ENCODE measurements around the gene CUX1.

The CUX1 gene

DNA sequence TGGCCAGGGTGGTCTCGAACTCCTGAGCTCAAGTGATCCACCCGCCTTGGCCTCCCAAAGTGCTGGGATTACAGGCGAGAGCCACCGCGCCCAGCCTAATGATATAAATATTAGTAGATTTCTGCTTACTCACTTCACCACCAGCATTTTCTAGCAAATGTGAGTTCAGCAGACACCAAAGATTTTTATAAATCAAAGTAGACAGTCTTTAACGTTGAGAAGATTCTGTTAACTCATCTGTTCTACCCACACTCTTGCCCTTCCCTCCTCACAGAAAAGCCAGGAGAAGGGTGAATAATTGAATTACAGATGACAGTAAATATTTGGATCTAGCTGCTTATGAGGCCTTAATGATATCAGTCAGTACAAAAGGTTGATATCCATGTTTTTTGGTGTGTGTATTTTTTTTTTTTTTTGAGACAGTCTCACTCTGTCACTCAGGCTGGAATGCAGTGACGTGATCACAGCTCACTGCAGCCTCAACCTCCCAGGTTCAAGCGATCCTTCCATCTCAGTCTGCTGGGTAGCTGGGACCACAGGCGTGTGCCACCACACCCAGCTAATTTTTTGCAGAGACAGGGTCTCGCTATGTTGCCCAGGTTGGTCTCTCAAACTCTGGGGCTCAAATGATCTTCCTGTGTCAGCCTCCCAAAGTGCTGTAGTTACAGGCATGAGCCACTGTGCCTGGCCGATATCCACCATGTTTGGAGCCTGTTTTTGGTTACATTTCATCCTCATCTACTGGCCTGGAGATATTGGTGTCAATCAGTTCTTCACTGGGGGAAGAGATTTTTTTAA, 120.5 kb downstream of the CUX1 start:
- DNase-seq (ENCODE audit: low read depth) = peak; percentile 72

DNA sequence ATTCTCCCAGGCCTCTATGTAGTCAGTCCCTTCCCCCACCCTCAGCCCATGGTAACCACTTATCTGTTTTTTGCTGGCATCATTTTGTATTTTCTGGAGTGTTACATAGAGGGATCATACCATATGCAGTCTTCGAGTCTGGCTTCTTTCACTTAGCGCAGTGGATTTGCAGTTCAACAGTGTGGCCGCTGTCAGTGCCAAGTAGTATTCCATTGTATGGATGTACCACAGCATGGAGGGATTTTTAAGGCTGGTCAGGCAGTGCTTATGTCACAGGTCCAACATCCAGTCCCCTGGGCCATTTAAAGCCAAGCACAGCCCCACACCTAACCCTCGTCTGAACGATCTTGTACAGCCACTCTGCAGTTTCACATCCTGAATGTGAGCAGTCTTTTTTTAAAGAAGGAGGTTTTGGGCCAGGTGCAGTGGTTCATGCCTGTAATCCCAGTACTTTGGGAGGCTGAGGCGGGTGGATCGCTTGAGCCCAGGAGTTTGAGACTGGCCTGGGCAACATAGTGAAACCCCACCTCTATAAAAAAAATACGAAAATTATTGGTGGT, 121.8 kb downstream of the CUX1 start:
- no peak for DNase-seq (ENCODE audit: low read depth)

DNA sequence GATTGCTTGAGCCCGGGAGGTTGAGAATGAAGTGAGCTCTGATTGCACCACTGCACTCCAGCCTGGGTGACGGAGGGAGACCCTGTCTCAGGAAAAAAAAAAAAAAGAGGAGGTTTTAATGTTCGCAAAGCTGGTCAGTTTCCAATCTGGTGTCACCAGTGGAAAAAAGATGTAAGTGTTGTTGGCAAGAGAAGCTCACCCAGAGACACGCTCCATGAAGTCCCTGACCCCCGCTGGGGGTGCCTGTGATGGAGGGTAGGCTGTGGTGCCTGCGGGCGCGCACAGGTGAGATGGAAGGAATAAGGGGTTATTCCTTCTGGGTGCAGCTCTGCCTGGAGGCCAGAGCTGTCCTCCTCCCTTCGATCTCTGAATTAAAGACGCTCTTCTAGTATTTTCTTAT, 122.7 kb downstream of the CUX1 start:
- no peak for DNase-seq (ENCODE audit: low read depth)

DNA sequence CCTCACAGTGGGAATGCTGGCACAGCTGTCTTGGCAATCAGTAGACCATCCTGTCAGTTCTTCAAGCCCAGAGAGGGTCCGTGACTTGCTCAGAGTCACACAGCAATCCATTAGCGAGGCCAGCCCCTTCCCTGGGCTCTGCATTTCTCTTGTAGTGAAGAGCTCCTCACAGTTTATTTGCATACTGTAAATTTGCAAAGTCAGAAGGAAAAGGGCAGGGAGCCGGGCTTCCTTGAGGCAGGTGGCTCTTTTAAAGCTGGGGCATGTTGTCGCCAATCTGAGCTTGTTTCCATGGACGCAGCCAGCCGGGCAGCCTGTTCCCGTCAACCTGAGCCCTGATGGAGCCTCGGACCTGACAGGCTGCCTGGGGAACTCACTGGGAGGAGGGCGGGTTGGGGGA, 123.4 kb downstream of the CUX1 start:
- no peak for DNase-seq (ENCODE audit: low read depth)

DNA sequence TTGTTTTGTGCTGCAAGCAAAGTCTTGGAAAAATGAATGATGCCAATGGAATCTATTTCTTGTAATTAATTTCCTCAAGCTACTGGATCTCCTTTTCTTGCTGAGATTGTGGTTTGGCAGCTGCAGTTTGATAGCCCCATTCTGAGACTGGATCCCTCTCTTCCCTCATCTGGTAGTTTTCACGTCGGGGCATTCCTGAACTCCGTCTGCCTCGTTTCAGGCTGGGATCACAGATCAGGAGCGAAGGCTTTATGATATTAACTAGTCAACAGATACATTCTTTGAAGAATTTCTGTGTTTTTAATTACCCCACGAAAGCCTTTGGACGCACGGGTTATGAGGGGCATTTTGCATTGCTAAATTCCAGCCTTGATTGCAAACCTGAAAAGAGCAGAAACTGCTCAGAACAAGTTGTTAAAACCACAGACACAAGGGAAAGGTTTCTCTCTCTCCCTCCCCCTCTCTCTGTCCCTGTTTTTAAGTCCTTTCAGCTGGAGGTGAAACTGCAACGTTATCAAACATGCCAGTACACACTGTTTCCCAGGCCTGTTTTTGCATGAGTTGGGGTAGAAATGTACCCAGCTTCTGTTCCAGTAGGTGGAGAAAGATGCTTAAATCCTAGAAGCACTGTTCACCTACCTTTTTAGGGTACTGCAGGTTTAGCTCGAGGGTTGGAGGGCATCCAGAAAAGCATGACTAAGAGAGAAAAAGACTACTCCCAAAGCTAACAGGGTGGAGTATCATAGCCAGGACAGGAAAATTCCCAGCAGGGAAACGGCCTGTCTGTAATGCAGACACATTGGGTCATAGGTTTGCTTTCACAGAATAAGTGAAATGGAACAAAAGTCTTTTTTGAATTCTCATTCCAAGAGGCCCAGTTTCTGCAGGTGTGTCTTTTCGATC, 124.3 kb downstream of the CUX1 start:
- DNase-seq (ENCODE audit: low read depth) = peak; percentile 94

DNA sequence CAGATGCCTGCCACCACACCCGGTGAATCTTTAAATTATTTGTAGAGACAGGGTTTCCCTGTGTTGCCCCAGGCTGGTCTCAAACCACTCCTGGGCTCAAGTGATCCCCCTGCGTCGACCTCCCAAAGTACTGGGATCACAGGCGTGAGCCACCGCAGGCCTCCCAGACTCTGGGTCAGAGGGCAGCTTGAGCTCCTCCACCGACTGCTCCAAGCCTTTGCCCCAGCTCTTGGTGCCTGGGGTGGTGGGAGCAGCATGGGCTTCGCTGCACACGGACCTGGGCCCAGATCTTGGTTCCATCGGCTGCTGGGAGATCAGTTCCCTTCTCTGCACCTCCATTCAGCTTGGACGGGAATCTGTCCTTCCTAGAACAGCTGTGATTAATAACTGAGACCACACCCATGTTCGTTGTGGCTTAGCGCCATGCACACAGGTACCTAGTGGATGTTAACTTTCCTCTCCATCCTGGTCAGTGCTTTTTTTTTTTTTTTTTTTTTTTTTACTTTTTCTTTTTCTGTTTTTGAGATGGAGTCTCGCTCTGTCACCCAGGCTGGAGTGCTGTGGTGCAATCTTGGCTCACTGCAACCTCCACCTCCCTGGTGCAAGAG, 125.3 kb downstream of the CUX1 start:
- DNase-seq (ENCODE audit: low read depth) = no peak

DNA sequence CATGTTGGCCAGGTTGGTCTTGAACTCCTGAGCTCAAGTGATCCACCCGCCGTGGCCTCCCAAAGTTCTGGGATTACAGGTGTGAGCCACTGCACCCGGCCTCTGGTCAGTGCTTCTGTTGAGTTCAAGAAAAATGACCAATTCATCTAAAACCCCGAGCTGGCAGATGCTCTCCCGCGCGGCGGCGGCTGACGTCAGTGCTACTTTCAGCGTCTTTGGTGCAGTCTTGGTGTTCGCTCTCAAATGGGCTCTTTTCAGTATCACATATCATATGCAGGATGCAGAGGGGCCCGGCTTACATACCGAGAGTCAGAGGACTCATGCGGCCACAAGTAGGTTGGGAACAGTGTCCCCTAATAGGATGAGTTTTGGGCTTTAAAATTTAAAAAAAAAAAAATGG, 125.9 kb downstream of the CUX1 start:
- DNase-seq (ENCODE audit: low read depth) = no peak

DNA sequence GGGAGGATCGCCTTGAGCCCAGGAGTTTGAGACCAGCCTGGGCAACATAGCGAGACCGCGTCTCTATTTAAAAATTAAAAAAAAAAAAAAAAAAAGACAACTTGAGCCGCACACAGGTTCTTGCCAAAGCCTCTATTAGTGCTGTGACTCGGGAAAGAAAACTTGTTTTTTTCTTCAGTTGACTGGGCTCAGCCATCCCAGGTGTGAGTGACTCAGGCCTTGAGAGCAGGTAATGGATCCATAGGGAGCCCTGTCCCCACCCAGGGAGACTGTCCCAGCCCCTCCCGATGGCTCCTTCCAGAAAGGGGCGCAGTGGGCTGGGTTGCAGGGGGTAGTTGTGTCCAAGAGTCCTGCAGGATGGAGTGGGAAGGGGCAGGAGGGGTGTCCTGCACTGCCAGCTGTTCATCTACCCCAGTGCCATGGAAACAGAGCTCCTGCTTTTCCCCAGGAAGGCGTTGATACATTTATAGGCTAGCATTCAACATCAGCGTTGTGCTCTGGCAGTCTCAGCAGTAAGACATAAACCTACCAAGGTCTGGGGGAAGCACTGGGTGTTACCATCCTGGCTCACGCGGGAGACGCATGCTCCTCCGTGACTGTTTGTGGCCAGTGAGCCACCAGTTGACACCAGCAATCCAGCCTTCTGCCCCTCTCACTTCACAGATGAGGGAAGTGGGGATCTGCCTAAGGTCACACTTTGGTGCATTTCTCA, 126.6 kb downstream of the CUX1 start:
- DNase-seq (ENCODE audit: low read depth) = no peak

DNA sequence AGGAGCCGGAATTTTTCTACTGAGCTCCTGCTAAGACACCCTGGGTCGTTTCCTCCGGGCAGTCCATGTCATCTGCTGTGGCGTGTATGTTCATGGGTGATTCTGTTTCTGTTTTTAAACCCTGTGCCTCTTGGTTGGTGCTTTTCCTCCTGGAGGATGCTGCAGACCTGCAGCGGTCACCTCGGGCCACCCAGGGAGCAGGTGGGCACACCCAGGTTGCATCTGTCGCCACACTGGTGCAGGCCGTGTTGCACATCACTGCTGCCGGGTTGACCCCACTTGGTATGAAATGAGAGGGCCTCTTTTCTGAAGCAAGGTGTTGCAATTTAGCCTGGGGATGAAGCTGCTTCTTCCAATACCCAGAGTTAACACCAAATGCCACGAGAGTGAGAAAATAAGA, 127.2 kb downstream of the CUX1 start:
- no peak for DNase-seq (ENCODE audit: low read depth)

DNA sequence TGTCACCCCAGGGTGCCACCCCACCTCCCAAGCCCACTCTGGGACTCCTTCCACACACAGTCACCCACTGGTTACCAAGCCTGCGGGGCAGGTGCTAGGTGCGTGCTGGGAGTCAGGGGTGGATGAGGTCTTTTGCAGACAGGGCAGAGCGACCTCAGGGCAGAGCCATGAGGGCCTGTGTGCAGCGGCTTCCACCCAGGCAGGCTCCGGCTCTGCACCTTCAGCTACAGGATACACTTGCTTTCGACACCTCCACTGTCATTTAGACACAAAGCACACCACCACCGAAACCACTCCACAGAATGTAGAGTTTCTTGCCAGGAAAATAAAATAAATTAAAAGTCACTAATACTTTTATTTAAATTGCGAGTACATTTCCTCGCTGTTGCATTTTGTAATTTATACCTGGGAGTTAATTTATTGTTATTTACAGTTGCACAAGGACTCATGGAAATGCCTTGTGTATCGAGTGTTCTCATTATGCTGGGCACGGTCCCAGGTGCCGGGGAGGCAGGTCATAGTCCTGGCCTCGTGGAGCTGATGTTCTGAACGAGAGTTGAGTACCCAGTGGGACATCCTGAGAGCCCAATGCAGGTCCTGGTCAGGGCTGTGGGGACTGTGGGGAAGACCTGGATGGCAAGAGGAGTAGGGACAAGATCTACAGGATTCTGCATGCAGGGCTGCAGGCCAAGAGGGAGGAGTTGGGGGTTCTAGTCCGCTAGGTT, 127.8 kb downstream of the CUX1 start:
- no peak for DNase-seq (ENCODE audit: low read depth)

DNA sequence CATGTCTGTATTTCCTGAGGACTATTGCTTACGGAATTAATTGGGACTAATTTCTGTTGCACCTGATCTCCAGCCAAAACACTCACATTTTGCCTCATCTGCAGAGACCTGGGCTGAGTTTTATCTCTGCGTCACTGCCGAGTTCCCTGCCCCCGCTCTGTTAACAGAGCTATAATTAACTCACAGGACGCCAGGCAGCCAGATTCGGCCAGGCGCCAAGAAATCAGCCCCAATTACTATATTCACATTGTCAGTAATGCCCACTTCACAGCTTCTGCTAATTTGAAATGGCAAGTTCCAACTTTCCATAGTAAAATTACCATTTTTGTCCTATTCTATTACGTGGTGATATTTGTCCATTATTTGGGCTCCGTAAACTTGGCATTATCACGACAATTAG, 130.5 kb downstream of the CUX1 start:
- DNase-seq (ENCODE audit: low read depth) = peak; percentile 58

DNA sequence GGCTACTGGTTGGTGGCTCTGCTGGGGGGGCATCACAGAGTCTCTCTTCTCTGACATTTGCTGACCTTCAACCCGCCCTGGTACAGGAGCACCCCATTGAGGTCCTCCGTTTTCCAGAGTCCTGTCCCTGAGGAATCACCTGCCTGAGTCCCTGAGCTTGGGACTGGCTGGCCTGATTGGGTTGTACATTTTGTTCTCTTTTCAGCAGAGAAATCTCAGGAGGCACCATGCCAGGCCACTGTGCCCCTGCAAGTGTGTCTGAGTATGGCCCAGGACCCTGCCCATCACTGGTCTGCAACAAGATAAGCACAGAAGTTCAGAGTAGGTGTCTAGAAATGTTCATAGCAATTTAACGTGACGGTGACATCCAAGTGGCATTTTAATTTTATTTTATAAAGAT, 131.2 kb downstream of the CUX1 start:
- no peak for DNase-seq (ENCODE audit: low read depth)

DNA sequence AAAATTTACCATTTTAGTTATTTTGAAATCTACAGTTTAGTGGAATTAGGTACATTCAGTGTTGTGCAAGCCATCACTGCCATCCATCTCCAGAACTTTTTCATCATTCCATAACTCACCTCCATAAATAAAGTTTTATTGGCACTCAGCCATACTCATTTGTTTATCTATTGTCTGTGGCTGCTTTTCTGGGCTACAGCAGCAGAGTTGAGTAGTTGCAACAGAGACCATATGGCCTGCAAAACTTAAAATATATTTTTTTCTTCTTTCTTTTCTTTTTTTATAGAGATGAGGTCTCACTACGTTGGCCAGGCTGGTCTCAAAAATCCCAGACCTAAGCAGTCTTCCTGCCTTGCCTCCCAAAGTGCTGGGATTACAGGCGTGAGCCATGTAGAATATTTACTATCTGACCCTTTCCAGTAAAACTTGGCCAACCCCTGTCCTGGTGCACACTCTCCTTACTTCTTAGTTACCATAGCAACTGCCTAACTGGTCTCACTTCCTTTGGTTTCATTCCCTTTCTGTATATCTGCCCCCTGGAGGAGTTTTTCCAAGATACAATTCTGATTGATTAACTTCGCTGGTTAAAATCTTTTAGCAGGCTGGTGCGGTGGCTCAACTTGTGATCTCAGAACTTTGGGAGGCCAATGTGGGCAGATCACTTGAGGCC, 133.2 kb downstream of the CUX1 start:
- peak; percentile 94 for DNase-seq (ENCODE audit: low read depth)

DNA sequence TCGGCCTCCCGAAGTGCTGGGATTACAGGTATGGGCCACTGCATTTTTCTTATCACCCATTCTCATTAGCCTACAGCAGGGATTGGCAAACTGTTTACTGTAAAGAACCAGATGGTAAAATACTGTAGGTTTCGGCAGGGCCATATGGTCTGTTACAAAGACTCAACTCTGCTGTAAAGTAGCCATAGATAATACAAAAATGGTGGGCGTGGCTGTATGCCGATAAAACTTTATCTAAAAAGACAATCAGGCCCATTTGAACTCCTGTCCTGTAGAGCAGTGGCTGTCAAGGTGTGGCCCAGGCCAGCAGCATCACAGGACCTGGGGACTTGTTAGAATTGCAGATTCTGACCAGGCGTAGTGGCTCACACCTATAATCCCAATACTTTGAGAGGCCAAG, 134.3 kb downstream of the CUX1 start:
- no peak for DNase-seq (ENCODE audit: low read depth)

DNA sequence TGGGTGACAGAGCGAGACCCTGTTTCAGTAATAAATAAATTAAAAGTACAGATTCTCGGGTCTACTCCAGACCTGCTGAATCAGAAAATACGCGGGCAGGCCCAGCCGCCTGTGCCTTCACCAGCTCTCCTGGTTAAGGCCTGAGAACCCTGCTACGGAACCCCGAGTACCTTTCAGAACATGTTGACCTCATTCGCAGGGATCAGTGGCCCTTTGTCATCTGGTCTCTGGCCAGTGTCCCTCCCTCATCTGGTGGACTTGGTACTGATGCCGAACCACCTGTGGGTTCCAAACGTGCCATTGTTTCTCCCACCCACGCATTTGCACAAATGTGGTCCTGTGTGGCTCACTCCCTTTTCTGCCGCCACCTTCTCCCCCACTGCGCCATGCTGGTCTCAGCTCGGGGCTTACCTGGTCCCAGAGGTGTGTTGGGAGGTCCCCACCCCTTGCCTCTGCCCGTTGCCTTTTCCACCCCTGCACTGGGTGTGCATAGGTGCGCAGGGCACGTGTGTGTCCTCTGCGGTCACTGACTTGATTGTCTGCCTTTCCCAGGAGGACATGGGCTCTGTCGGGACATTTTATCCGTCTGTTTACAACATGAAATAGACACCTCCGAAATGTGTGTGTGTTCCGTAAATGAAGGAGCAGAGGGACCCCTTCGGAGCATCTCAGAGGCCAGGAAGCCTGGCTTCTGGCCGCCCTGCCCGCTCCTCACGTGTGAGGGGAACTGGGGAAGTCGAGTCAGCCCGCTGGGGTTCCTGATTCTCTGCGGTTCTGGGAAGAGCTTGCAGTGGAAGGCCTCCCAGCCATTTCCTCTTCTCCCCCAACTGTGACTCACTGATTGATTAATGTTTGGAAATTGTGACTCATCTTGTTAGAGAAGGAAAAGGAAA, 135.2 kb downstream of the CUX1 start:
- DNase-seq (ENCODE audit: low read depth) = peak; percentile 92

DNA sequence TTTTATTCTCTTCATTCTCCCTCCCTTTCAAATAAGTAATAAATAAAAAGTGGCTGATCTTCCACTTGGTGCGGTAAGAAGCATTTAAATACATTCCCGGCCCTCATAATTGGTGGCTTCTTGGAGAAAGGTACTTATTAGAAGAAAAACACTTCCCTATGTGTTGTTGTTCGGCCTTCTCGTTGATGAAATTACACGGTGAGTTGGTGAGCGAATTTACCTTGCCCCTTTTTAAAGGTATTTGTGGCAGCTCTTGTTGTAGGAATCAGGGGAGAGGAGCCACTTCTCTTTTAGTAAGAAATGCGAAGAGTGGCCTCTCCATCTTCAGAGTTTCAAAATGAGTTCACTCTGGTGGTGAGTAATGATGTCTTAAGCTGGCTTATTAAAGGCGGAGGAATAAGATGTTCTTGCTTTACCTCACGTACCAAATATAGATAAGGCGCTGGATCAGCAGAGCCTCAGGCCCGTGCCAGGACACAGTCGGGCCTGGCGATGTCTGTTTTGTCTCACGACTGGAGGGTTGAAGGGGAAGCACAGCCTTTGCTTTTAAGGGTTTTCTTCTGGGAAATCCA, 135.9 kb downstream of the CUX1 start:
- peak; percentile 100 for DNase-seq (ENCODE audit: low read depth)

DNA sequence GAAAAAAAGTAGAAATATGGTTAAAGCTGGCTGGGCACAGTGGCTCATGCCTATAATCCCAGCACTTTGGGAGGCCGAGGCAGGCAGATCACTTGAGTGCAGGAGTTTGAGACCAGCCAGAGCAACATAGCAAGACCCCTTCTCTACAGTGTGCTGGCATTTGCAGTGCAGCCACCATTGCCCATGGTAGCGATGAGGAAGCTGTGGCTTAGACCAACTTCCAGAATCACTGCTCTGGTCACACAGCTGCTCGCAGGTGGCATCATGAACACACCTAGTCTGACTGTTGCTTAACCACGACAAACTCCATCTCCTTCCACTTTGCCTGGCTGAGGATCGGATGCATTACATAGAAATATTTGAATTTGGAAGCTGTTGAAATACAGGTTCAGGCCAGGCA, 137.1 kb downstream of the CUX1 start:
- no peak for DNase-seq (ENCODE audit: low read depth)

DNA sequence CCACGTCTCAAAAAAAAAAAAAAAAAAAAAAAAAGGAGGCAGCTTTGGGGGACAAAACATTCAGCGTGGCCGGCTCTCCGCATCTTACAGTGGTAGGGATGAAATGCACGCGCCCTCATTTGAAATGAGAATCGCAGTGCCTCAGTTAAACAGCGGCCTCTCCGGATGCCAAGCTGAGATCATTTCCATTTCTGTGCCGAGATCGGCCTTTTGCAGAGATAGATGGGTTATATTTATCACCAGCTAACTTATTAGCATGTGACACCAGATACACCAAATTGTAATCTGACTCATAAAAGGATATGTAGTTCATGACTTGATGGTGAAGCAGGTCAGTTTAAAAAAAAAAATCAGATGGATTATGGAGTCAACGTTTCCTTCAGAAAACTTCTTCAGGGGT, 138.7 kb downstream of the CUX1 start:
- DNase-seq (ENCODE audit: low read depth) = peak; percentile 46
